IPS DF 4.7 (cell line): ENCODE results near the gene PRKCA.
"Not testable (repeated sequence)": the region's sequence is repeated elsewhere in the genome, so short reads cannot be mapped to it uniquely, and the experiment has no call there.

Experiments
- DNase-seq: peaks from one replicate; pipeline ENCODE4 v3.0.0-alpha.2; 2013; ENCODE audit warnings: low spot score; ENCODE audit errors: extremely low read depth

Gene PRKCA

DNA sequence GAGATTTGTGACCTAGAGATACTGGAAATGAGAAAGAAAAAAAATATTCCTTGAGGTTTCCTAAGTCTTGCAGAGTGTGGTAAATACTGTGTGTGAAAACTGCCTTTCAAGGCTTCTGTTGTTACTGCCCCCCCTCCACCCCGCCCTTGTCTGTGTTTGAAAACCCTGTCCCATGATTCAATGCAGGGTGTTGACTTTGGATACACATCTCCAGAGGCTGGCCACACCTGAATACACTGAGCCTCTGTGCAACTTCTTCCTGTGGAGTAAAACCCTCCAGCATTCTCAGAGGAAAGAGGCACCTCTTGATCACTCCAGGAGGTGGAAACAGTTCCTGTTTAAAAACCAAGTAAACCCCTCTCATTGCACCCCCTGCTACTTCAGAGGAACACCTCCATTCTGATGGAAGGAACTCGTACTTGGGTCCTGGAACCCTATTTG, 409.5 kb downstream of the PRKCA start:
- DNase-seq = peak; percentile 58

DNA sequence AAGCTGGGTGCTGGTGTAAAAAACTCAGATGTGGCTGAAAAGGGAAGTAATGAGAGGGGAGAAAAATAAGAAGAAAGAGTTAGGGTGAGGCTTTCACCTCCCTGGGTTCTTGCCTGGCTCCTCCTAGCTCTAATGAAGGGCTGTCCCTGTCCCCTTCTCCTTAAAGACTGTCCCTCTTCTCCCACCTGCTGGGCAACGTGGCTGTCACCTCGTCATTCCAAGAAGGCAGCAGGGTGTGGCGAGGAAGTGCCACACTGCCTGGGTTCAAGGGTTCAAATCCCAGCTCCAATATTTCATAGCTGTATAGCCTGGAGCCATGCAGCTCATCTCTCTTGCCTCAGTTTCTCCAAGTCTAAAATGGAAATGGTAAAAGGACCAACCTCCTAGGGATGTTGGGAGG, 410.0 kb downstream of the PRKCA start:
- no peak for DNase-seq

DNA sequence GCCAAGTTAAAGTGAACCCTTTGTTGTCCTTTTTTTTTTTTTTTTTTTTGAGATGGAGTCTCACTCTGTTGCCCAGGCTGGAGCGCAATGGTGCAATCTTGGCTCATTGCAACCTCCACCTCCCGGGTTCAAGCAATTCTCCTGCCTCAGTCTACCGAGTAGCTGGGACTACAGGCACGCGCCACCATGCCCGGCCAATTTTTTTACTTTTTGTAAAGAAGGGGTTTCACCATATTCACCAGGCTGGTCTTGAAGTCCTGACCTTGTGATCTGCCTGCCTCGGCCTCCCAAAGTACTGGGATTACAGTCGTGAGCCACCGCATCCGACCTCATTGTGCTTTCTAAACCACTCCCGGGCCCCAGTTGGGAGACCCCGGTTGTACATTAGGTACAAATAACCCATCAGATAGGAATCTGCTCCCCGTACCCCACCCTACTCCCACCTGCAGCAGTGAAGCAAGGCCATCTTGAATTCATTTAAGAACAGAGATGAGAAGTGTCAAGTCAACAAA, 410.7 kb downstream of the PRKCA start:
- not testable (repeated sequence) for DNase-seq

DNA sequence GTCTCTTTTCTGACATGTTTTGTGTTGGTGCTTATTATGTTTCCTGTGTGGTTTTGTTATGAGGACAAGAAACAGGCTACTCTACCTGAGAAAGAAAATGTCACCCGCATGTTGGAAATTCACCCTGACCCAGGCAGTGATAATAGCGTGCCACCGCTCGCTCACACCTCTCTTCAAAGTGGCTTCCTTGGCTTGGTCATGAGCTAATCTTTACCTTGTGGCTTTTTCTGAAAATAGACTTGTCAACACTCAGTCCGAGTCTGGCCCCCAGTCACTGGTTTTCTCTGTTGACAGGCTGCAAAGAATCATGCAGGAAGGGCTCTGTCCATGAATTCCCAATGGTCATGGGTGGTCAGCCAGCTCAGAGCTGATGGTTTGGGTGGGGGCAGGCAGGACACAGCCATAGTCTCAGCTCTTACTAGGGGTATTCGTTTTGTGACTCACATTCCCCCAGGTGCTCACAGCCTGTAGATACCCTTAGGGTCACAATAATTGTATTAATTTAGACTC, 411.2 kb downstream of the PRKCA start:
- no peak for DNase-seq

DNA sequence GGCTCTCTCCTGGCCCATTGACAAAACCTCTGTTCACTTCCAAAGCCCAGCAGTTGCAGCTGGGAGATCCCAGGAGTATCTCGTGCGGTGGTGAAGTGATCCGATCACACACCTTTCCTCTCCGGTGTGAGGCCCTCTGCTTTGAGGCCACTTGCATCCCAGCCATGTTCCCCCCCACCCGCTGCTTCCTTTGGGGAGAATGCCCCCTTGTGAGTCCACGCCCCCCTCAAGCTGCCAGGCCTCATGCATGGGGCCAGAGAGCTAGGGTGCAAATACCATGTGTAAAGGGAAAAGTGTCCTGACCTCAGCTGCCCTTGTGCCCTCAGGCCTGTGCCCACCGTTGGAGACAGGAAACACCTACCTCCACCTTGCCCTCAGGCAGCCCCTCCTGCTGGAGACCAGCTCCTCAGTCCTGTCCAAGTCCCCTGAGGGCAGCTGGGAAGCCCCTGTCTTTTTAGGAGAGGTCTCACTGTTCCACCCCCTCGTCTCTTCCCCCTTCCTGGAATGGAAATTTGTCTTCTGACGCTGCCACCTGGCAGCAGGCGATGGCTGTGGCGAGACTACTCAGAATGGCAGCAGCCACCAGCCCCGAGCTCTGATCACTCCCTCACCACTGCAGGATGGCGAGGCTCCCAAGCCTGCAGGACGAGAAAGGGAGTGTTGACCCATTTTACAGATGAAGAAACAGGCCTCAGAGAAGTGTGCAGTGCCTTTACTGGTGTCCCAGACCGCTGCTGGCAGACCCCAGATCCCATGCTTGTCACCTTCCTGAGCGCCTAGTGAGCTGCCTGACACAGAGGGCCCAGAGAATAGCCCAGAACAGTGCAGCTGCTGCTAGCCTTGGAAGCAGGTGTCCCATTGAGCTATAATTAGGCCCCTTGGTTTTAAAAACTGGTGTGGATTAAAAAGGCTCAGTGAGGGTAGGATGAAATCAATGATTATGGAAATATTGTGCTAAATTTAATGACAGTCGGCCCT, 411.9 kb downstream of the PRKCA start:
- DNase-seq = no peak

DNA sequence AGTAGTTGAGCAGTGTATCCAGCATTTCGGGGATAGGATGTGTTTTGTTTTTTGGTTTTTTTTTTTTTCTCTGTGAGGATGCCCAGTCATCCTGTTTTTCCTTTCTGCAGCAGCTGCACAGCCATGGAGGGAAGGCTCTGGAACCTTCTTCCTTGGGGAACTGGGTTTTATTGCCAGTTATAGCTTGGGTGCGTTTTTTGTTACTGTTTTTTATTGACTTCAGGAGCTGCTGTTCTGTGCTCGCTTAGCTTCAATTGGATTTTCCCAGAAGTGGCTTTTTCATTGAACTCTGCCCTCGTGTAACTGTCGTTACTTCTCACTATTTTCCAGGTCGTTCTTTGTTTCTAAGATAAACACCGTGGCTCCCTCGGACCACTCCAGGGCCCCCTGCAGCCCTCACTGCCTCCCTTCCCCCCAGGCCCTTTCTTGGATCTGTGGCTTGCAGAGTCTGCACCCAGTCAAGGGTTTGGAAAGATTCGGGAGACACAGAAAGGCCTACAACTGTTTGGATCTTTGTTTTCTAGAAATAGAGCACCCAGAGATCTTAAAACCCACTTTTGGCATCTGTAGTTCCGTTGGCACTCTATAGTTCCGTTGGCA, 412.8 kb downstream of the PRKCA start:
- no peak for DNase-seq

DNA sequence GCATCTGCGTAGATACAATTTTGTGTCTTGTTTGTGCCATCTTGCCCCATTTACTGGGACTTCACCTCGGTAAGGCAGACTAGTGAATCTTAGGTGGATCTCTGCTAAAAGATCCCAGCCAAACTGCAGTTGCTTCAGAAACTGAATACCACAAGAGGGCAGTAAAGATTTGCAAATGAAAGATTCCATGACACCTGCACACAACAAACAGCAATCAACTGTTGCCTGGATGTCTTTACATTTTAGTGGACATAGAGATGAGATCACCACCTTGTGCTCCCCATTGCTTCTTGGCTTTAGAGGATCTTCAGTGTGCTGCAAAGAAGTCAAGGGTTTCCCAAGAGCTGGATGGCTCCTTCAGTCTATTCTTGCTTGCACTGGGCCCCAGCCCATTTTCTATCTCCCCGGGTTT, 413.3 kb downstream of the PRKCA start:
- no peak for DNase-seq

DNA sequence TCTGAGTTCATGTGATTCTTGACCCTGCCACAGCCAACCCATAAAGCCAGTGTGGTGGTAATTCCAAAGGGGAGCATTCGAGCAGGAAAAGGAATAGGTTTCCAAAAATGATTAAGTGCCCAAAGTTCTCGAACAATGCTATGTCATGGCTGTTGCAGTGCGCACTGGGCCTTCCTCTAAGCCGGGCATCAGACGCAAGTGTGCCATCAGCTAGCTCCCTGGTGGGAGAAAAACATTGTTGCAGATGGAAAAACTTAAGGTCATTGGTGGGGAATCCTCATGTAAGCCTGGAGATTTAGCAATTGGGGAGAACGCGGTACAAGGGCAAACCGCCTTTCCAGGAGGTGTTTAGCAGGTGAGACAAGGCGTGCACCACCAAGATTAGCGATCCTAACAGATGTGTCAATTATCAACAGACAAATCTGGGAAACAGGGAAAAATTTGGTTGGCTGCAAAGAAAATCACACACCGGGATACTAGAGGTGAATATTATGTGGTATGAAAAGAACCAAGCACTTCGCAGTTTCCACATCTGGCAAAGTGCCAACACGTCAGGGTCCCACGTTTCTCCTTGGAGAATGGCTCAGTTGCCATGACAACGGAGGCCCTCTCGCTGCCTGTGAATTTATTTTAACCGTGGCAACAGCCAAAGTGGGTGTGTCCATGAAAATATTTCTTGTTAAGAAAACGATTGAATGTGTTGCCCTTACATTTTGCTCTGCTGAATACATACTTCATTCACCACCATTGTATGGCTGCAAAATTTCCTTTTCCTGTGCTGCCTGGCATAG, 414.0 kb downstream of the PRKCA start:
- no peak for DNase-seq

DNA sequence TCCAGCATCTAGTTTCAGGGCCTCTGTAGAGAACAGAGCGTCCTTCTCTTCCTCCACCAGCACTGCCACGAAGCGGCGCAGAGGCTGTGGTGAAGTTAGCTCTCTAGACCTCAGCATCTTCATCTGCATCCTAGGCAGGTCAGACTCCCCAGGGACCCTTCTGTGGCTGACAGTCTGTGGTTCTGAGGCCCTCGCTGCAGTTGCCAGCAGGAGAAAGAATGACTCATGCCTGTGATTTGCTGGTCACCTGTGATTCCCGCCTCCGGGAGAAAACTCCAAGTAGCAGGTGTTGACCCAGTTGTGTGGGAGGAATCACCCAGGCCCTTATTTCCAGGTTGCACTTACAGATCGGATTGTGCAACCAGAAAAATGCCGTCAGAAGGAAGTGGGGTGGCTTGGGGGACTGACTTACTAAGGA, 415.2 kb downstream of the PRKCA start:
- no peak for DNase-seq

DNA sequence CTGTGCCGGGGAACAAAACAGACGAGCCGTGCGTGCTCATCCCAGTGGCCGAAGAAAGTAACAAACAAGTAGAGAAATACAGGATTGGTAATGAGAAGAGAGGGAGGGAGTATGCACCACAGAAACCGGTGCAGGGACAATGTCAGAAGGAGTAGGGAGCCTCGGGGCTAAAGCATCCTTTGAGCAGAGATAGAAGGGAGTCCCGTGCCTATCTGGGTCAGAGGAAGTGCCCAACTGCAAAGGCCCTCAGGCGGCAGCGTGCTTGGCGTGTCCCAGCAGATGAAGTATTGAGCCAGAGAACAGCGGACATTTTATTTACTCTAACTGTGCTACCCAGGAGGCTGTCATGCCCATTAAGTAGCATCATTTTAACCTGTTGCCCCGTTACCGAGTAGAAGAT, 417.6 kb downstream of the PRKCA start:
- no peak for DNase-seq

DNA sequence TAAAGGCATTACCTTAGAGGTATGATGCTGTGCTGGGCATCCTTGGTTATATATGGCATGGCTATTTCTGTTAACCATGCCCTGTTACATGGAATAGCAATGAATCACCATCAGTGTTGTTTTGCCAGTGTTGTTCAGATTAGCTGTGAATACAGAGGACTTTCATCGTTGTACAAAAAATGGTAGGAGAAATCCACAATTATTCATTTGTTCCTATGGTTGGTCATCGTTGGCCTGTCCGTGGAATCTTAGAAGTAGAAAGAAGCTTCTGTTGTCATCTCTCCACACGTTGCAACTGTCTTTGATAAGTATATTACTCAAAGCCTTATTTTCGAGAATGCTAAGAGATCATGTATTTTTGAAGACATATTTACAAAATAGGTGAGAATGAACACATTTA, 418.2 kb downstream of the PRKCA start:
- DNase-seq = no peak

DNA sequence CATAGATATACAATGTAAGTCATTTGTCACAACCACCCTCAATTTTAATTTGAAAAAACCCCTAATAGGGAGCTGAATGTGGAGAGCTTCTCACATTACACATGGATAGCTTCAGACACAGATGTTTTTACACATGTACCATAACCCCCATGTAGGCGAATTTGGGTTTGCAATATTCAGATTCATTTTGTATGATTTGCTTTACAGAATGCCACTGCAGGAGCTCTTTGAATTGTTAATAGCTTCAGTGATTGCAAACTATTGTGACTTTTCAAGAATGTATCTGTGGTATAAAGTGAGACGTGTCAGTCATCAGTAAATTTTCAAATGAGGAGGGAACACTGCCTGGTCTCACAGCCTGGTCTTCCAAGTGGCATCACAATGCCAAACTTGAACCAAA, 419.9 kb downstream of the PRKCA start:
- no peak for DNase-seq

DNA sequence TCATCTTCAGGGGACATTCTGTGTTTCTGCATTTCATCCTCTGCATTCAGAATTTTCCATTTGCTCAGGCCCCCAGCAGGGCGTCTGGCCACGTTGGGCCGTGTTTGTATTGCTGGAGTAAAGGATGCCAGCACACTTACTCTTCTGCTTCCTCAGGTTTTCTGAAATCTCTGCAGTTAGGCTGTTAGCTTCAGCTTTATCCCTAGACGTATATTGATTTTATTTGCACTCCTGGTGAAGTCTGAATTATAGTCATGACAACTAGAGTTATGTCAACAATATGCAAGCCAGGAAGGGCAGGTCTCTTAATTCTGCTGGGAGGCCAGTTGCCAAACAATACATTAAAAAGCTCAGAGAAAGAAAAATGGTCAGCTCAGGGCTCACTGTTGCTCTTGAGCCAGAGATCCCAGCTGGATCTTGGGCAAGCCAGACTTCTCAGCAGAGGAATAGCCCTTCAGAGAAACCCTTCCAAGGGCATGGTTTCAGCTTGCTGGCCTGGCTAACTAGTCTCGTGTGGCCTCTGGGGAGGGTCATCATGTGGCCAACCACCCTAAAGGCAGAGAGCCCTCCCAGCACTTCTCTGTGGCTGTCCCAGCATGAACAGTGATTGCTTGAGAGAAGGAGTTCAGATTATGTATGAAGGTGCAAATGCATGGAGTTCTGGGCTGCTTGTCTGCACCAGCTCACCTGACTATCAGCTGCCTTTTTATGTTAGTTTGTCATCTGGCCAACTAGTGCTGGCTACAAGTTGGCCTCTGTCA, 422.3 kb downstream of the PRKCA start:
- DNase-seq = no peak

DNA sequence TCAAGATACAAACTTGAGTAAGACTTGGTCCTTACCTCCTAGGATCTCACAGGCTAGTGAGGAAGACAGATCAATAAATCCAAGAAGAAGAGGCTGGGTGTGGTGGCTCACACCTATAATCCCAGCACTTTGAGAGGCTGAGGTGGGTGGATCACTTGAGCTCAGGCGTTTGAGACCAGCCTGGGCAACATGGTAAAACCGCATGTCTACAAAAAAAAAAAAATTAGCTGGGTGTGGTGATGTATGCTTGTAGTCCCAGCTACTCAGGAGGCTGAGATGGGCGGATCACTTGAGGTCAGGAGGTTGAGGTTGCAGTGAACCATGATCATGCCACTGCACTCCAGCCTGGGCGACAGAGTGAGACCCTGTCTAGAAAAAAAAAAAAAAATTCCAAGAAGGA, 423.0 kb downstream of the PRKCA start:
- DNase-seq = not testable (repeated sequence)

DNA sequence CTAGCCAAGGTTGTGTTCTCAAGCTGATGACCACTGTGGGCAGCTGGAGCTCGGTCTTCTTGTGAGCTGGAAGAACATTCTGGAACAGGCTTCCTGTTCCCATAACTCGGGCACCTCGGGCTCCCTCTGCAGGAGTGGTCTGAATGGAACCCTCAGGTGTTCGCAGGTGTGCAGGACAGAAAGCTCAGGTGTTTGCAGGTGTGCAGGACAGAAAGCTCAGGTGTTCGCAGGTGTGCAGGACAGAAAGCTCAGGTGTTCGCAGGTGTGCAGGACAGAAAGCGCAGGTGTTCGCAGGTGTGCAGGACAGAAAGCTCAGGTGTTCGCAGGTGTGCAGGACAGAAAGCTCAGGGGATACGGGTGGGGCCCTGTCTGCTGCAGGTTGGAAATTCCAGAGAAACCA, 423.5 kb downstream of the PRKCA start:
- DNase-seq = no peak

DNA sequence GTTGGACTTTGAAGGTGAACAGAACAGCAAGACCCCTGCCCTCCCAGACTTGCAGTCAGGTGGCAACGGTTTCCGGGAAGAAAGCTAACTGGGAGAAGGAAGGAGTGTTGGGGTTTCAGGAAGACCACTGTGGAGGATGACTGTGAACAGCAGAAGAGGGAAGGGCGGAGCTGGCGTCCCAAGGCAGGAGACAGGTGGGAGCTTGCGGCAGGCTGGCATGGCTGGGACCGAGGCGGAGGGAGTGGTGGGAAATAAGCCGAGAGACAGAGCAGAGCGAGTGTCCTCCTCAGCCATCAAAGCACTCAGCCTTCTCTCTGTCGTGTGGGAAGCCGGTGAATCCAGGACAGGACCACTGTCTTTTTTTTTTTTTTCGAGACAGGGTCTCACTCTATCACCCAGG, 424.0 kb downstream of the PRKCA start:
- no peak for DNase-seq

DNA sequence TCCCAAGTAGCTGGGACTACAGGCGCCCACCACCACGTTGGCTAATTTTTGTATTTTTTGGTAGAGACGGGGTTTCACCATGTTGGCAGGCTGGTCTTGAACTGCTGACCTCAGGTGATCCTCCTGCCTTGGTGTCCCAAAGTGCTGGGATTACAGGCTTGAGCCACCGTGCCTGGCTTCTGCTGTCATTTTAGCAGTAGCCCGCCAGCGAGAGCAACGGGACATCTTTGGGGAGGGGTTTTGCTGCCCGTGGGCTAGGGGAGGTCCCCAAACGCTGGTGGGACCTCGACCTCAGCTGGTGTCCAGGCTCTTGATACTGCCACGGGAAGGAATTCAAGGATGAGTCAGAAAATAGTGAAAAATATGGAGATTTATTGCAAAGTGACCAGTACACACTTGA, 424.4 kb downstream of the PRKCA start:
- DNase-seq = no peak

DNA sequence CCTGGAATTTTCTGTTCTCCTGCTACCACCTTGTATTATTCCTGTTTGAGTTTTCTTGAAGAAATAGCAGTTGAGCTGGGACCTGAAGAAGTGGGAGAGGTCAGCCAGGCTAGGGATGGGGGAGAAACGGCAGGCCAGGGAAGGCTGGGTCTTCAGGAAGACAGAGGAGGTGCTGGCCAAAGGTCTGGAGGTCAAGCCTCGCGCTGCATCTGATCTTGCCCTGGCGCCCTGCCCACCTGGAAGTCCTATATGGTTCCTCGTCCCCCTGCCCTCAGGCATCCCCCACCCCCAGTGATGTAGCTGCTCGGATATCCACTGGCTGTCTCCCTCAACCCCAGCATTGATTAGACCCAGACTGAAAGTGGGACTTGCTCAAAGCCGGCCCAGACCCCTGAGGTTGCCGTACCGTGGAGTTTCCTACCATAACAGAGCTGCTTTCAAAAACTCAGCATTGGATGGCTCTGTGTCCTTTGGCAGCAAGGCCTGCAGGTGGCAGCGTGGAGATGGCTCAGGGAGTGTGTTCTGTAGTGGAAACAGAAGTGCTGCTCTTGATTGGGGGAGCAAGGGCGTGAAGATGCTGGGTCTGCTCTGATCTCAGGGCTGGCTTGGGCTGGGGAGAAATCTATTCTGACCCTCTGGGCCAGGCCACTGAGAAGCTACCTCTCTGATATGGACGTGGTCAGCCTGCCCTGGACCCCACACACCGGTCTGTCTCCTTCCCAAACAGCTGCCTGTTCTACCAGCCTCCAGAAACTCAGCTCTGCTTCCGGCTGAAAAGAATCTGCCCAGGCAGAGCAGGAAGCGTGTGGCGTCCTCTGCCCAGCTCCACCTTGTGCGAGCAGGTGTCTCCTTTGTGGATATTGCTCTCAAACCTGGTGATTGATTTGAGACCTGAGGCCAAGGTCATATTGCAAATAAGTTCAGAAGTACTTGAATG, 425.5 kb downstream of the PRKCA start:
- no peak for DNase-seq

DNA sequence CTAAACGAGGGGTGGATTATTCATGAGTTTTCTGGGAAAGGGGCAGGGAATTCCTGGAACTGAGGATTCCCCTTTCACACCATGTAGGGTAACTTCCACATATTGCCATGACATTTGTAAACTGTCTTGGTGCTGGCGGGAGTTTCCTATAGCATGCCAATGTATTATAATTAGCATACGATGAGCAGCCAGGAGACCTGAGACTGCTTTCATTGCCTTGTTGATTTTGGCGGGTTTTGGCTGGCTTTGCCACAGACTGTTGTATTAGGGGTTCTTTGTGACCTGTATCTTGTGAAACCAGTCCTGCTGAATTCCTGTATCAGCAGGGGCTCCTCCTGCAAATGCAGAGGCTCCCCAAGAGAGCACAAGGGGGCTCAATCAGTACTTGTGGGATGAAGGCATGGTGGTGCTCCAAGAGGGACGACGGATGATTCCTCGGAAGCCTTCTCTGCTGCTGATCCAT, 428.1 kb downstream of the PRKCA start:
- no peak for DNase-seq

DNA sequence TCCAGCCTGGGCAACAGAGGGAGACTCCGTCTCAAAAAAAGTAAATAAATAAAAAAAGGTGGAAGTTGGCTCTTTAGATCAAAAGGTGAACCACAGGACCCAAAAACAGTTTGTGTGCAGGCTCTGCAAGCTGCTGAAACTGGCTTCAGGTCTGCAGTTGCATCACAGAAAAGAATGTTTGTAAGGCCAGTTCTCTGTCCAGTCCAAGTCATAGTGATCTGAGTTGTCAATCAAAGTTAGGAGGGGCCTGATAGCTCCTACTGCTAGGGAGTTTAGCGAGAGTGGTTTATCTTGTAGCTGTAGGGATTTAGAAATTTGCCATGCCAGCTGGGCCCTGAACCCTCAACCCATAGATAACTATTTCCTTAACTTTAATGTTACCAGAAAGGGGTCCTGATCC, 431.3 kb downstream of the PRKCA start:
- DNase-seq = no peak
